A549 (cell line): ENCODE results near the gene RIMS3. TPM values are rescaled to one million over a fixed set of nuclear protein-coding genes. Genes with fewer than 3 reads are reported as not detected.

Source experiments
- ATAC-seq, 2 experiments: fragments of 200-7000 bp in 1 of 2; fragments of >200 bp in 1 of 2; cut with Nextera tagmentation in 1 of 2; cut with Tn5 transposase in 1 of 2; 3 replicates each; pipeline versions ENCODE4 v1.8.0 to v1.9.1; 2018 to 2020; ENCODE audit warnings: mild to moderate bottlenecking in 1 of 2, moderate library complexity in 1 of 2
- CTCF ChIA-PET: fragments of 300-600 bp; sonication (Branson Sonifier 250); formaldehyde crosslinking; extraction: SDS; loops from one replicate; lab custom pipeline; 2021; ENCODE audit warnings: antibody characterized with exemption, inconsistent platforms; lab: Yijun Ruan, JAX
- POLR2A ChIA-PET: fragments of 350-600 bp; formaldehyde crosslinking; extraction: SDS; loops from one replicate; lab custom pipeline; 2021; ENCODE audit warnings: antibody characterized with exemption, inconsistent platforms; lab: Yijun Ruan, JAX
- DNase-seq, 2 experiments: peaks; one replicate each; pipeline versions ENCODE4 v3.0.0 to v3.0.0-alpha.2; 2011 to 2016; ENCODE audit warnings: low read depth in 1 of 2, low spot score in 1 of 2
- FAIRE-seq: peaks from 2 replicates; lab custom pipeline; 2011; peaks lifted over from hg19 to GRCh38; lab: Jason Lieb, UNC
- H3K27ac ChIP-seq, 2 experiments: fragments of >200 bp; sonication (Bioruptor Twin); formaldehyde crosslinking; 3 replicates each; pipeline ENCODE4 v1.5.1; 2016 to 2017
- H3K4me1 ChIP-seq: fragments of >200 bp; sonication (Bioruptor Twin); formaldehyde crosslinking; 3 replicates; pipeline ENCODE4 v1.6.1; 2016
- H3K4me2 ChIP-seq: fragments of >200 bp; sonication (Bioruptor Twin); formaldehyde crosslinking; 3 replicates; pipeline ENCODE4 v1.6.1; 2016
- H3K4me3 ChIP-seq: fragments of >200 bp; sonication (Bioruptor Twin); formaldehyde crosslinking; 3 replicates; pipeline ENCODE4 v1.5.1; 2016
- H3K9me3 ChIP-seq: fragments of >200 bp; sonication (Bioruptor Twin); formaldehyde crosslinking; 3 replicates; pipeline ENCODE4 v1.6.1; 2016
- BHLHE40 ChIP-seq: IDR thresholded peaks from 2 replicates; pipeline ENCODE4 v1.6.1; 2012; ENCODE audit warnings: low read depth, low read length, inconsistent platforms
- CBX2 ChIP-seq: fragments of 200-600 bp; sonication (generic); IDR thresholded peaks from 2 replicates; pipeline ENCODE4 v1.6.1; 2016; ENCODE audit warnings: low read depth, mild to moderate bottlenecking, borderline replicate concordance
- CBX8 ChIP-seq: fragments of 200-600 bp; sonication (generic); IDR thresholded peaks from 2 replicates; pipeline ENCODE4 v1.6.1; 2016
- CEBPB ChIP-seq, 2 experiments: fragments of >200 bp in 1 of 2; sonication (Bioruptor Twin) in 1 of 2; formaldehyde crosslinking in 1 of 2; IDR thresholded peaks; 2 replicates each; pipeline ENCODE4 v1.6.1; 2012 to 2016
- EHMT2 ChIP-seq: fragments of 200-600 bp; sonication (generic); IDR thresholded peaks from 2 replicates; pipeline ENCODE4 v1.6.1; 2016; ENCODE audit warnings: antibody characterized with exemption, low read depth, mild to moderate bottlenecking, moderate library complexity
- ESRRA ChIP-seq: fragments of 150-350 bp; IDR thresholded peaks from 2 replicates; pipeline ENCODE4 v1.6.1; 2014; ENCODE audit warnings: mild to moderate bottlenecking, low read length, borderline replicate concordance
- FOSL2 ChIP-seq, 2 experiments: fragments of 450-650 bp in 1 of 2; fragments of >200 bp in 1 of 2; sonication (Bioruptor Twin) in 1 of 2; formaldehyde crosslinking; IDR thresholded peaks; 2 replicates each; pipeline versions ENCODE4 v1.5.0 to v1.6.1; 2016 to 2020; ENCODE audit warnings: mild to moderate bottlenecking in 1 of 2, moderate library complexity in 1 of 2
- FOXS1 ChIP-seq: fragments of 250-450 bp; sonication (Bioruptor Pico); IDR thresholded peaks from 2 replicates; pipeline ENCODE4 v1.5.0; 2020; ENCODE audit warnings: mild to moderate bottlenecking, moderate library complexity
- HEYL ChIP-seq: fragments of 250-450 bp; sonication (Bioruptor Pico); IDR thresholded peaks from 2 replicates; pipeline ENCODE4 v1.8.0; 2021; ENCODE audit warnings: mild to moderate bottlenecking, moderate library complexity
- MYC ChIP-seq: IDR thresholded peaks from 2 replicates; pipeline ENCODE4 v1.6.1; 2012; ENCODE audit warnings: mild to moderate bottlenecking, inconsistent platforms, low read length, improper control_type of control experiment, borderline replicate concordance
- RCOR1 ChIP-seq: fragments of 150-350 bp; IDR thresholded peaks from 2 replicates; pipeline ENCODE4 v1.6.1; 2014; ENCODE audit warnings: antibody characterized with exemption, low read length, low read depth
- RFX5 ChIP-seq: fragments of 450-650 bp; IDR thresholded peaks from 2 replicates; pipeline ENCODE4 v1.7.1; 2014; ENCODE audit warnings: antibody characterized with exemption, mild to moderate bottlenecking, moderate library complexity
- WGBS: methylation state at CpG from one replicate; pipeline ENCODE4 v1.1.6; 2017; ENCODE audit errors: missing lambda C conversion rate; 5-methylcytosine and 5-hydroxymethylcytosine counted together
- polyA plus RNA-seq, 4 experiments: library from polyadenylated mRNA; depleted of rRNA in 3 of 4; stranded (reverse); fragments of >200 nt; fragmentation: RNase III in 1 of 4; extraction: RNeasy Plus Mini Kit Qiagen cat#74134 plus additional on column Dnase treatment in 1 of 4; gene quantifications; 2 replicates in 3 of 4; 3 replicates in 1 of 4; pipeline ENCODE4 v1.2.3, GENCODE V29; 2011 to 2017
- TF ChIP-seq, protein P1 (sequence below): fragments of 150-350 bp; IDR thresholded peaks from 2 replicates; pipeline ENCODE4 v1.6.1; 2014; ENCODE audit warnings: low read depth, mild to moderate bottlenecking, low read length
- TF ChIP-seq, protein P2 (sequence below): IDR thresholded peaks from 2 replicates; pipeline ENCODE4 v1.6.1; 2012; ENCODE audit warnings: low read depth, borderline replicate concordance
- TF ChIP-seq, protein P3 (sequence below): fragments of 200-600 bp; sonication (generic); IDR thresholded peaks from 2 replicates; pipeline ENCODE4 v1.6.1; 2016; ENCODE audit warnings: antibody characterized with exemption, mild to moderate bottlenecking, moderate library complexity
- TF ChIP-seq, protein P4 (sequence below): fragments of >200 bp; sonication (Bioruptor Twin); formaldehyde crosslinking; IDR thresholded peaks from 3 replicates; pipeline ENCODE4 v1.5.1; 2016
- TF ChIP-seq, protein P5 (sequence below): IDR thresholded peaks from 2 replicates; pipeline ENCODE4 v1.6.1; 2012

The RIMS3 gene
- polyA plus RNA-seq, 2 of the 4 experiments (the other 2 are of a cell fraction) = 1.5 to 1.9 TPM

DNA sequence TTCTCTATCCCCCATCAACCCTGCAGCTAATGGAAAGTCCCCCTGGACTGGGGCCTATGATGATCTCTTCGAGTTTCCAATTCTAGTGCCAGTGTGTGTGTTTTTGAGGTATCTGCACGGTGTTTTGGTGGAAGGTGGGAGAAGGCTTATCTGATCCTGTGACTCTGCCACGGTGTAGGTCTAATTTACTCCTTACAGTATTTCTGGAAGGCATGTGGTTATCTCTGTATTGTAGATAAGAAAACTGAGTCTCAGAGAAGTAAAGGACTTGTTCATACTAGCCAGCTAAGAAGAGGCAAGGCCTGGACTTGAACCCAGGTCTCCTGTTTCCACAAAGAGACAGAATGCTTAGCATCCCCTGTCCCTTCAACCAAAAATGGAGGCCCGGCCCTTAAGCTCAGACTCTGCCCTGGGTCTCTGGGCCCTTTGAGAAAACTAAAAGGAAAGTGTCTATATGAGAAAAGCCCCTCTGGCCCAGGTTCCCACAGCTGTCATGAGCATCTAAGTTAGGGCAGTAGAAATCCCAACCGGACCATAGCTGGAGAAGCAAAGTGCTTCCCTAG is 20.3 kb downstream of the RIMS3 start (continued):
- no peak for TF ChIP-seq CBX2

DNA sequence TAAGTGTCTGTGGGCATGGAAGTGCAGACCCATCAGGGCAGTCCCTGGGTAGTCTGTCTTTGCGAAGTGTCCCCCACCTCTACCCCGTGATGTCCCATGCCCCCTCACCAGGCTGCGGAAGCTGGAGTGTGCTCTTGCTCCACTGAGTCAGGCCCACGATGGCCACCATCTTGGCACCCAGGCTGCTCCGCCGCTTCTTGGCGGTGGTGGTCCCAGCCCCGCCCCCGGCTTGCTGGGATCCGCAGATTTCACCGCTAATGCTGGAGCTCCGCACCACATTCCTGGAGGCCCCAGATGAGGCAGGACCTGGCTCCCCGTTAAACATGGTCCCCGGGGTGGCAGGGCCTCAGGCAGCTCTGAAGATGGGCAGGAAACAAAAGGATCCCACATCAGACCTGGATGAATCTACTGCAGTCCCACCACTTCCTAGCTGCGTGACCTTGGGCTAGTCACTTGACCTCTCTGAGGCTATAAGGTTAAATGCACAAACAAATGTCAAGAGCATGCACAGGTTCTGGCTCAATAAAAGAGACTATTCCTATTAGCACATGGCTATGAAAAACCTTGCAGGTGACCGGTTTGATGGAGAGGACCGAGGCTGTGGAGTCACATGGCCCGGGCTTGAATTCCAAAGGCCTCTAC is 23.8 kb downstream of the RIMS3 start:
- Histone ChIP-seq H3K27ac (no peak overlapping the region), H3K9me3 (no peaks in the 10 kb centered on the region), H3K4me1 (0 out of 3 replicates have a peak, but pooled peaks cover 5% of the 10 kb centered on the region), H3K4me3 (no peak overlapping the region), H3K4me2 (no peak overlapping the region)
- no peak for DNase-seq
- CTCF ChIA-PET = no interaction called here
- FAIRE-seq = no peak
- POLR2A ChIA-PET = no interaction called here
- 97% methylated on average over 6 of the region's 18 CpGs for WGBS
- TF ChIP-seq, protein P1, sequence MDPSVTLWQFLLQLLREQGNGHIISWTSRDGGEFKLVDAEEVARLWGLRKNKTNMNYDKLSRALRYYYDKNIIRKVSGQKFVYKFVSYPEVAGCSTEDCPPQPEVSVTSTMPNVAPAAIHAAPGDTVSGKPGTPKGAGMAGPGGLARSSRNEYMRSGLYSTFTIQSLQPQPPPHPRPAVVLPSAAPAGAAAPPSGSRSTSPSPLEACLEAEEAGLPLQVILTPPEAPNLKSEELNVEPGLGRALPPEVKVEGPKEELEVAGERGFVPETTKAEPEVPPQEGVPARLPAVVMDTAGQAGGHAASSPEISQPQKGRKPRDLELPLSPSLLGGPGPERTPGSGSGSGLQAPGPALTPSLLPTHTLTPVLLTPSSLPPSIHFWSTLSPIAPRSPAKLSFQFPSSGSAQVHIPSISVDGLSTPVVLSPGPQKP = no peak
- no peak for TF ChIP-seq BHLHE40
- no peak for TF ChIP-seq CEBPB (IDR thresholded peaks at IDR 0.05)
- TF ChIP-seq HEYL = no peak
- no peak for TF ChIP-seq EHMT2
- TF ChIP-seq, protein P2, sequence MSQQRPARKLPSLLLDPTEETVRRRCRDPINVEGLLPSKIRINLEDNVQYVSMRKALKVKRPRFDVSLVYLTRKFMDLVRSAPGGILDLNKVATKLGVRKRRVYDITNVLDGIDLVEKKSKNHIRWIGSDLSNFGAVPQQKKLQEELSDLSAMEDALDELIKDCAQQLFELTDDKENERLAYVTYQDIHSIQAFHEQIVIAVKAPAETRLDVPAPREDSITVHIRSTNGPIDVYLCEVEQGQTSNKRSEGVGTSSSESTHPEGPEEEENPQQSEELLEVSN = no peak
- TF ChIP-seq, protein P3, sequence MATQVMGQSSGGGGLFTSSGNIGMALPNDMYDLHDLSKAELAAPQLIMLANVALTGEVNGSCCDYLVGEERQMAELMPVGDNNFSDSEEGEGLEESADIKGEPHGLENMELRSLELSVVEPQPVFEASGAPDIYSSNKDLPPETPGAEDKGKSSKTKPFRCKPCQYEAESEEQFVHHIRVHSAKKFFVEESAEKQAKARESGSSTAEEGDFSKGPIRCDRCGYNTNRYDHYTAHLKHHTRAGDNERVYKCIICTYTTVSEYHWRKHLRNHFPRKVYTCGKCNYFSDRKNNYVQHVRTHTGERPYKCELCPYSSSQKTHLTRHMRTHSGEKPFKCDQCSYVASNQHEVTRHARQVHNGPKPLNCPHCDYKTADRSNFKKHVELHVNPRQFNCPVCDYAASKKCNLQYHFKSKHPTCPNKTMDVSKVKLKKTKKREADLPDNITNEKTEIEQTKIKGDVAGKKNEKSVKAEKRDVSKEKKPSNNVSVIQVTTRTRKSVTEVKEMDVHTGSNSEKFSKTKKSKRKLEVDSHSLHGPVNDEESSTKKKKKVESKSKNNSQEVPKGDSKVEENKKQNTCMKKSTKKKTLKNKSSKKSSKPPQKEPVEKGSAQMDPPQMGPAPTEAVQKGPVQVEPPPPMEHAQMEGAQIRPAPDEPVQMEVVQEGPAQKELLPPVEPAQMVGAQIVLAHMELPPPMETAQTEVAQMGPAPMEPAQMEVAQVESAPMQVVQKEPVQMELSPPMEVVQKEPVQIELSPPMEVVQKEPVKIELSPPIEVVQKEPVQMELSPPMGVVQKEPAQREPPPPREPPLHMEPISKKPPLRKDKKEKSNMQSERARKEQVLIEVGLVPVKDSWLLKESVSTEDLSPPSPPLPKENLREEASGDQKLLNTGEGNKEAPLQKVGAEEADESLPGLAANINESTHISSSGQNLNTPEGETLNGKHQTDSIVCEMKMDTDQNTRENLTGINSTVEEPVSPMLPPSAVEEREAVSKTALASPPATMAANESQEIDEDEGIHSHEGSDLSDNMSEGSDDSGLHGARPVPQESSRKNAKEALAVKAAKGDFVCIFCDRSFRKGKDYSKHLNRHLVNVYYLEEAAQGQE = no peak
- TF ChIP-seq, protein P4, sequence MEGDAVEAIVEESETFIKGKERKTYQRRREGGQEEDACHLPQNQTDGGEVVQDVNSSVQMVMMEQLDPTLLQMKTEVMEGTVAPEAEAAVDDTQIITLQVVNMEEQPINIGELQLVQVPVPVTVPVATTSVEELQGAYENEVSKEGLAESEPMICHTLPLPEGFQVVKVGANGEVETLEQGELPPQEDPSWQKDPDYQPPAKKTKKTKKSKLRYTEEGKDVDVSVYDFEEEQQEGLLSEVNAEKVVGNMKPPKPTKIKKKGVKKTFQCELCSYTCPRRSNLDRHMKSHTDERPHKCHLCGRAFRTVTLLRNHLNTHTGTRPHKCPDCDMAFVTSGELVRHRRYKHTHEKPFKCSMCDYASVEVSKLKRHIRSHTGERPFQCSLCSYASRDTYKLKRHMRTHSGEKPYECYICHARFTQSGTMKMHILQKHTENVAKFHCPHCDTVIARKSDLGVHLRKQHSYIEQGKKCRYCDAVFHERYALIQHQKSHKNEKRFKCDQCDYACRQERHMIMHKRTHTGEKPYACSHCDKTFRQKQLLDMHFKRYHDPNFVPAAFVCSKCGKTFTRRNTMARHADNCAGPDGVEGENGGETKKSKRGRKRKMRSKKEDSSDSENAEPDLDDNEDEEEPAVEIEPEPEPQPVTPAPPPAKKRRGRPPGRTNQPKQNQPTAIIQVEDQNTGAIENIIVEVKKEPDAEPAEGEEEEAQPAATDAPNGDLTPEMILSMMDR = no peak
- ATAC-seq = no peak

DNA sequence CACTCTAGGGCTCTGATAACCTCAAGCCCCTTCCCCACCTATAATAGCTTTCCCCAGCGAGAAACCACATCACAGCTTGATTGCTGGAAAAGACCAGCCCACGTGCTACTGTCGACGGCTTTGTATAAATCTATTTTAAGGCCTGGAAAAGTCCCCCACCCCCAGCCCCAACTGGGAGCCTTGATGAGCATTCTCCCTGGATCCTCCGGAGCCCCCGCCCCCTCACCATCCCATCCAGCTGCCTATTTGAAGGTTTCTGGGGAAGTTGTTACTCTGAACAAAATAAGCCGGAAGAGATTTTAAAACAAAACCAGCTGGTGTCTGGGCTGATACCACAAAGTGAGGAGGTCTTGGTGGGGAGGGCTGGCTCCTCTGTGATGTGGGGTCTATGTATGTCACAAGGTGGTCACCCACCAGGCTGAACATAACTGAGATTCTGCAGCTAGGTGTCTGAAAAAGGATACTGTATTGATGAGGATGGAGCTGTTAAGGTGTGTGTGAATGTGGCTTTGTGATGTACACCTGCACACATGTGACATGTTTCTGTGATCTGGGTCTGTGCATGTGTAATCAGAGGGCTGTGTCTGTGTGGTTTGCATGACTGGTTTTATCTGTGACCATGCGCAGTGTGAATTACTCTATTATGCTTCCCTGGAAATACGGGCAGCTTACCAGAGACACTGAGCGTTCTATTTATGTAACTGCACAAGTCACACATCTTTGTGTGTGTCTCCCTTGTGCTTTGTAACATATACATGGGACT is 25.0 kb downstream of the RIMS3 start:
- no peak overlapping the region for H3K4me3 ChIP-seq
- DNase-seq (no peak), FAIRE-seq (no peak), ATAC-seq (no peak)
- ChIA-PET POLR2A (no interaction called here), CTCF (no interaction called here)
- no peaks in the 10 kb centered on the region for H3K4me1 ChIP-seq
- no peak overlapping the region for H3K4me2 ChIP-seq
- no peaks in the 10 kb centered on the region for H3K9me3 ChIP-seq
- 81% methylated on average over 10 of the region's 10 CpGs for WGBS
- H3K27ac ChIP-seq = no peak overlapping the region
- TF ChIP-seq, protein P2 = no peak
- TF ChIP-seq HEYL (no peak), FOXS1 (CRISPR knock-in tag) (no peak), MYC (no peak), EHMT2 (no peak), RFX5 (no peak), ESRRA (no peak), FOSL2 (IDR thresholded peaks at IDR 0.05) (no peak), FOSL2 (CRISPR knock-in tag; IDR thresholded peaks at IDR 0.05) (no peak), RCOR1 (no peak), BHLHE40 (no peak), CBX8 (no peak)
- TF ChIP-seq, protein P1 = no peak
- TF ChIP-seq, protein P4 = no peak
- TF ChIP-seq, protein P5, sequence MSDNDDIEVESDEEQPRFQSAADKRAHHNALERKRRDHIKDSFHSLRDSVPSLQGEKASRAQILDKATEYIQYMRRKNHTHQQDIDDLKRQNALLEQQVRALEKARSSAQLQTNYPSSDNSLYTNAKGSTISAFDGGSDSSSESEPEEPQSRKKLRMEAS = no peak
